Measurements from ENCODE around the gene PTPN1. TPM values are rescaled to one million over a fixed set of nuclear protein-coding genes. Genes with fewer than 3 reads are reported as not detected.
"Not testable (repeated sequence)": the region's sequence is repeated elsewhere in the genome, so short reads cannot be mapped to it uniquely, and the experiment has no call there.

The PTPN1 gene
- total RNA-seq, 2 donors from 2014 or later, result 52.6 to 113 TPM

DNA sequence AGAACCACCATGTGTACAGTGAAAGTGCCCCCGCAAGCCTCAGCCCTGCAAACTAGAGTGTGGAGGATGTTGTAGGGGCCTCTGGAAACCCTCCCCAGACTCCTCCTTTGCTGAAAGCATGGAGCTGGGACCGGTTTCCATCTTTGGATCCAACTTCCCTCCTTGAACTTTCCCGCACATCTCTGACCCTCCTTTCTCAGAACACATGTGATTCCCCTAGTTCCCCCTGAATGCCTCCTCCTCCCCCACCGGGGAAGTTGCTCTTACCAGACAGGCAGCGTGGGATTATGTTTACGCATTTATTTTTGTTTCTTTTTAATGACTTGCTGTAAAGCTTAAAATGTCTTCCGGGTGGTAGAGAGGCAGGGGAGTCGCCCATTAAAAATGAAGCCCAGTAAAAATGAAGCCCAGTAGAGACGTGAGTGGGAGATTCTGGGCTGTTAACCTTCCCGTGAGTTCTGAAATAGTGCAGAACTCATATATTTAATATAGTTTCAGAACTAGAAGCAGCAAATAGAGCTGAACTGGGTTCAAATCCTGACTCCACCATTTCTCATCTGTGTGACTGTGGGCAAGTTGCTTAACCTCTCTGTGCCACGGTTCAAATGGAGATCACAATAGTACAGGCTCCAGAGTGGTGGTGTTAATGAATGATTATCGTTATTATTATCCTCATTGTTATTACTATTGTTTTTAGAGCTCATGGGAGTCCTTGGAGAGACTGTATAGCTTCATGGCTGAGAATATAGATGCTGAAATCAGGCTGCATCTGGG, 8.0 kb upstream of the PTPN1 start:
- DNase-seq (ENCODE audit: low spot score in 2 of 2) (no peak), ATAC-seq (no peak)
- no peaks in the 10 kb centered on the region for H3K9me3 Mint-ChIP-seq
- no peaks in the 10 kb centered on the region for H3K36me3 Mint-ChIP-seq
- H3K27ac Mint-ChIP-seq, result no peak overlapping the region

DNA sequence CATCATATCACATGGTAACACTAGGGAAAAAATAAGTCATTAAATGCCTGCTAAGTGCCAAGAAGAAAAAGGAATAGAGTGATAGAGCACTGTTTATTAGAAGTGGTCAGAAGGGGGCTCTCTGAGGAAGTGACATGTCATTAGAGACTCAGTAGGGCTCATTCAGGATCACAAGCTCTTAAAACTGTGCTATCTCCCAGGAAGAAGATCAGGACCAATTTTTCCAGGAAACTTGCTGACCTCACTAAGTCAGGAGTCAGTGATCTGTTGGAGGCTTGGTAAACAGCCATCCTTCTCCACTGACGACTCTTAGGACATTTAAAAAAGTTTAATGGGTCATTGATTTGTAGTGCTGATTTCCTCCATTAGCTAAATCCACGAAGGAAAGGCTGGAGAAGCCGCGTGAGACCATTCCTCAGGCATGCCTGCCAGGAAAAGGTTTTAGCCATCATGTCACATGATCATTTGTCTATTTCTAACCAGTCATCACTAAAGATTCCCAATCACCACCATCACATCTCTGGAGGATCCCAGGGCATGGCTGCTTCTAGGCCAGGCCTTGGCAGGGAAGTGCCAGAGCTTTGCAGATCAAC, 5.9 kb upstream of the PTPN1 start:
- no peak overlapping the region for H3K27ac Mint-ChIP-seq
- no peaks in the 10 kb centered on the region for H3K36me3 Mint-ChIP-seq
- no peak for DNase-seq (ENCODE audit: low spot score in 2 of 2)
- no peaks in the 10 kb centered on the region for H3K9me3 Mint-ChIP-seq
- ATAC-seq, result no peak

- no peak overlapping the region for H3K27ac Mint-ChIP-seq
- ATAC-seq, result no peak
- H3K9me3 Mint-ChIP-seq, result no peaks in the 10 kb centered on the region
- no peak for DNase-seq (ENCODE audit: low spot score in 2 of 2)
- peaks cover 7% of the 10 kb centered on the region in 2 donors for H3K36me3 Mint-ChIP-seq
These were observed 4.0 kb upstream of the PTPN1 start for GRCh38 chr20:50506270-50506579.

- not testable (repeated sequence) for DNase-seq (ENCODE audit: low spot score in 2 of 2); ATAC-seq; H3K27ac Mint-ChIP-seq; H3K9me3 Mint-ChIP-seq
- H3K36me3 Mint-ChIP-seq, result peaks cover 11 to 20% of the 10 kb centered on the region in 2 donors
These were observed 2.4 kb upstream of the PTPN1 start for GRCh38 chr20:50507745-50508144.

- no peaks in the 10 kb centered on the region for H3K9me3 Mint-ChIP-seq
- H3K27ac Mint-ChIP-seq, result no peak overlapping the region
- peaks cover 11 to 25% of the 10 kb centered on the region in 2 donors for H3K36me3 Mint-ChIP-seq
- ATAC-seq (no peak), DNase-seq (ENCODE audit: low spot score in 2 of 2) (no peak)
These were observed 1.9 kb upstream of the PTPN1 start for GRCh38 chr20:50508171-50508755.

GRCh38 chr20:50510706-50511542, 741 bp downstream of the PTPN1 start:
- no peak for DNase-seq (ENCODE audit: low spot score in 2 of 2)

DNA sequence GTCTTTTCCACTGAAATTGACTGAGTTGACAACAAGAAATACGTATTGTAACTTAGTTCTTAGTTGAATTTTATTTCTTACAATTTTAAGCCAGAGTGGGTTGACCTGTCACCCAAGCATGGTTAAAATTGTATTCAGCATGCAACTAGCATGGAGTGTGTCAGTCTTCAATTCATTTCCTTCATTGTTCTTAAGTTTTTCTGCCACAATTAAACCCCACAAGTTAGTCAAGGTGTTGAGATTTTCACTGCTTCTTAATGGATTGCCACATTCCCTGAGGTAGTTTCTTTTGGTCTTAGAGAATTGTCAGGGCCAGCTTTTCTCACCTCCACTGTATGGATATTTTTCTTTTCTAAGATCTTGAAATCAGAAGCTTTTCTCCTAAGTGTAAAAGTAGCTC, 2.1 kb downstream of the PTPN1 start:
- Mint-ChIP-seq H3K9me3 (no peaks in the 10 kb centered on the region), H3K36me3 (peaks cover 11 to 55% of the 10 kb centered on the region in 2 donors), H3K27ac (peak overlapping the region; percentile 95 to 99)
- no peak for ATAC-seq
- no peak for DNase-seq (ENCODE audit: low spot score in 2 of 2)

More at GRCh38 chr20:50510706-50511542, 741 bp downstream of the PTPN1 start:
- peaks cover 11 to 50% of the 10 kb centered on the region in 2 donors for H3K36me3 Mint-ChIP-seq
- peak overlapping the region; percentile 96 to 99 for H3K27ac Mint-ChIP-seq
- no peak for ATAC-seq
- no peaks in the 10 kb centered on the region for H3K9me3 Mint-ChIP-seq

DNA sequence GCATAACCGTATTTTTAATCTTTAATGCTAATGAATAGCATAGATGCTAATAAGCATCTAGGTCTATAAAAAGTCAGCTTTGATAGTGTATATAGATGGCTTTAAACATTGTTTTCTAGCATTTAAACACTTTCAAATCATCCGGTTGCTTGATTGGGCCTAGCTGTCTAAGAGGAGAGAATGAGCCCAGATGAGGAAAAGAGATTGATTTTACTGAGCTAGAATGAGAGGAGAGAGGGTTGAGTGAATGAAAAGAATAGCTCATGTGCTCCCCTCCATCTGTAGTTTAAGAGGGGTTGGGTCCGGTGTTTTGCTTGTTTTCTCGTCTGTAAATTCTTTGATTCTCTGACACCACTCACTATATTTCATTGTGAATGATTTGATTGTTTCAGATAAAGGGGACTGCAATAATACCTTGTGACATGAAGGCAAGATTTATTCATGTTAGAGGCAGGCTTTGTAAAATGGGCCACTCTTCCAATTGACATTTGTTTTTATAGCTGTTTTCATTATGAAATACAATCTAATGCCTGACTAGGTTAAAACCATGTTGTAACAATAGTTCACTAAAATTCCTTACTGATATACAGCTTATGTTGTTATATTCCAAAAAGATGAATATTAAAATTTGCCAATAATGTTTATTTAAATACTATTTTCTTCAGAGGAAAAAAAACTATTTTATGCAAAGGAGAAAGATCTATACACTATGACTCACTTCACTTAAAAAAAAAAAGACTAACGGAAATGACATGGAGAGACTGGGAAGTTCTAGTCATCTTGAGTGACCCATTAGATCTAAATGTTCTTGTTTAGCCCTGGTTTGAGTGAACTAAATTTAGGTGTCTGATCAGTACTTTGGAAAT, 3.2 kb downstream of the PTPN1 start:
- H3K36me3 Mint-ChIP-seq, result peaks cover 11 to 66% of the 10 kb centered on the region in 2 donors

GRCh38 chr20:50514035-50514337, 3.8 kb downstream of the PTPN1 start:
- no peaks in the 10 kb centered on the region for H3K9me3 Mint-ChIP-seq
- DNase-seq (ENCODE audit: low spot score in 2 of 2) (no peak), ATAC-seq (no peak)
- H3K36me3 Mint-ChIP-seq, result peaks cover 11 to 70% of the 10 kb centered on the region in 2 donors
- H3K27ac Mint-ChIP-seq, result peak overlapping the region; percentile 95 to 99

More for the DNA sequence above, 3.2 kb downstream of the PTPN1 start:
- Mint-ChIP-seq H3K27ac (peak overlapping the region; percentile 95 to 99), H3K9me3 (no peaks in the 10 kb centered on the region)
- no peak for ATAC-seq
- no peak for DNase-seq (ENCODE audit: low spot score in 2 of 2)

- peak; percentile 3 to 4 for ATAC-seq
- no peaks in the 10 kb centered on the region for H3K9me3 Mint-ChIP-seq
- peak overlapping the region; percentile 95 to 99 for H3K27ac Mint-ChIP-seq
- H3K36me3 Mint-ChIP-seq, result peaks cover 11 to 78% of the 10 kb centered on the region in 2 donors
- DNase-seq (ENCODE audit: low spot score in 2 of 2), result peak in 1 of 2 donors; percentile 23
These were observed 4.6 kb downstream of the PTPN1 start for GRCh38 chr20:50514750-50515149.

DNA sequence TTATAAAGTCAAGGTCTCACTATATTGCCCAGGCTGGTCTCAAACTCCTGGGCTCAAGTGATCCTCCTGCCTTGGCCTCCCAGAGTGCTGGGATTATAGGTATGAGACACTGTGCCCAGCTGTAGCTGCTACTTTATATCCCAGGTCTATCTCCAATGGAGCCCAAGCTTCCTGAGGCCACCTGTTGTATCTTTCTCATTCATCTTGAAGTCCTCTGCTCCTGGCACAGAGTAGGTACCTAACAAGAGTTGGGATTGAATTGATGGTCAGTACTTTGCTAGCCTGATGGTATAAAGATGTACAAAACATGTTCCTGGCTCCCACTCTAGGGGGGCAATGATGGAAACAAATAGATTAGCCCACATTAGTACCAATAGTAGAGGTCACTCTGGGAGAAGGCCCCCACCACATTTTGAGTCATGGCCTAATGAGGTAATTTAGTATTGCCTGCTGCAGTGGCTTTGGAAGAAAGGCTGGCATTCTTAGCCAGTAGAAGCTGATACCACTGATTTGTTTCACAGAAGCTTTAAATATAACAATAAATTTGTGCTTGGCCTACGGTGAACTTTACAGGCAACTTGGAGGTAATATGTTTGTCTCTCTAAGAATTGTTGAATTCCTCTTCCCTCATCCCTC, 5.4 kb downstream of the PTPN1 start:
- H3K36me3 Mint-ChIP-seq, result peaks cover 10 to 85% of the 10 kb centered on the region in 2 donors
- DNase-seq (ENCODE audit: low spot score in 2 of 2) (no peak), ATAC-seq (no peak)
- peak overlapping the region; percentile 99 for H3K27ac Mint-ChIP-seq
- no peaks in the 10 kb centered on the region for H3K9me3 Mint-ChIP-seq

DNA sequence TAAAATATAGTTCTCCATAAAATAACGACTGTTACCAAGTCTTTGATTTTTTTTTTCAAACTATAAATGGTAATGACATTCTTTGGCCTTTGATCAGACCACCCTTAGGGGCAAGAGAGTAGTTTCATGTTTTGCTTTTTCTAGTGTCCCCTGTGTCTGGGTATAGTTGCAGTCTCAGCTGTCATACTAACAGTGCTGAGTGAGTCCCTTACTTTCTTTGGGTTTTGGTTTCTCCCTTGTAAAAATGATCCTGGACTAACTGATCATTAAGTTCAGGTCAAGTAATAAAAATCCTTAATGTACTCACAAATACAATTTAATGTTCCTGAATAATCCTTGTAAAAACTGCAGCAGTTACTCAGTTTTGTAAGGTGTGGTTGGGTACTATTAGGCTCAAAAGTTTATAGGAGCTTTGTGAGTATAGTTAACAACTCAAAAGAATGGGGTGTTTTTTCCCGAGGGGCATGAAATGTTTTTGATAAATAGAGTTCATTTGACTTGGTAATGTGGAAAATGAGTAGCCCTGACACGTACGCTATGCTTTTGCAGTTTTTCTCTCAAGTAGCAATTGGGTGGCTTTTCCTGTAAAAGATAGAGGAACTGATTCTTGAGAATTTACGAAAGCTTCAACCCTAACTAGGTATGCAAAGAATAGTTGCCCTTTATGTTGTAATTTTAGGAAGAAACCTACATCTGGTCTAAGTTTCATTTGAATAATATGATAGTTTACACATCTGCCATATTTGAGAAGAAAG, 6.2 kb downstream of the PTPN1 start:
- H3K27ac Mint-ChIP-seq, result peak overlapping the region; percentile 99
- no peak for DNase-seq (ENCODE audit: low spot score in 2 of 2)
- peaks cover 3 to 81% of the 10 kb centered on the region in 2 donors for H3K36me3 Mint-ChIP-seq
- ATAC-seq, result peak in 1 of 2 donors; percentile 8
- H3K9me3 Mint-ChIP-seq, result no peaks in the 10 kb centered on the region

GRCh38 chr20:50516935-50517816, 7.0 kb downstream of the PTPN1 start:
- peak overlapping the region; percentile 99 for H3K27ac Mint-ChIP-seq
- peaks cover 4 to 76% of the 10 kb centered on the region in 2 donors for H3K36me3 Mint-ChIP-seq
- DNase-seq (ENCODE audit: low spot score in 2 of 2) (no peak), ATAC-seq (no peak)
- H3K9me3 Mint-ChIP-seq, result no peaks in the 10 kb centered on the region

DNA sequence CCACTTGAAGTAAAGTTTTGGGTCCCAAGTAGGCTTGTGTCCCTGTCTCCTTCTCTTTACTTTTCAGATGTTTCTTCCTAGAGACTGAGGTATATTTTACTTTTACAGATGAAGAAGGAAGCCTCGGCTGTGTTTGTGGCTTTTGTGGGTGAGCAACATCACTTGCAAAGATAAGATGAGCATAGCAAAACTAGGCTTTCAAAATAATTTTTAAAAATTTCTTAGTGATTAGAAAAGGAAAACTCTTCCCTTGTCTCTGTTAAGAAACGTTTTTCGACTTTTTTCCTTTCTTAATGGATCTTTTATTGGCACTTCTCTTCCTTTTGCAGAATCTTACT, 7.6 kb downstream of the PTPN1 start:
- ATAC-seq (no peak), DNase-seq (ENCODE audit: low spot score in 2 of 2) (no peak)
- H3K27ac Mint-ChIP-seq, result peak overlapping the region; percentile 99
- H3K36me3 Mint-ChIP-seq, result peaks cover 4 to 72% of the 10 kb centered on the region in 2 donors
- H3K9me3 Mint-ChIP-seq, result no peaks in the 10 kb centered on the region
